Suppressor macrophage (primary cell): ENCODE data around the gene MIA2.
A peak's percentile ranks its signal among the peaks of the same experiment; 100 is the strongest.
"Not testable (repeated sequence)": the region's sequence is repeated elsewhere in the genome, so short reads cannot be mapped to it uniquely, and the experiment has no call there.

Experiments
- DNase-seq, 4 experiments: peaks; one replicate each; pipeline ENCODE4 v3.0.0-alpha.2; 2020 to 2022

The MIA2 gene

DNA sequence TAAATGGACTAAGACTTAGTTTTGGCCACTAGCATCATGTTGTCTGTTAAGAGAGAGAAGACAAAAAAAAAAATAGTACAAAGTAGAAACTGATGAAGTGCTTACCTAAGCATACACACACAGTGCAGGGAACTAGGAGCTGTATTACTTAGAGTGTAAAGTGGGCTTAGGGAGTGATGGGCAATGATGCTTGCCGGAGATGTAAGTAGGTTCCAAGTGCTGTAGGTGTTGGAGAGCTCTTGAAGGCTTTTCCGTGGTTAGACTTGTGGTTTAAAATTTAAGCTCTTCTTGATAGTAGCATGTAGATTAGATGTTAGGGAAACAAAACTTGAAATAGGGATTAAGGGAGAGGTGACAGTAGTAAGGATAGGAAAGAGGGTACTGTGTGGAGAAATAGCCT is 34.7 kb downstream of the MIA2 start:
- DNase-seq: peak in 1 of 4 experiments; percentile 11

DNA sequence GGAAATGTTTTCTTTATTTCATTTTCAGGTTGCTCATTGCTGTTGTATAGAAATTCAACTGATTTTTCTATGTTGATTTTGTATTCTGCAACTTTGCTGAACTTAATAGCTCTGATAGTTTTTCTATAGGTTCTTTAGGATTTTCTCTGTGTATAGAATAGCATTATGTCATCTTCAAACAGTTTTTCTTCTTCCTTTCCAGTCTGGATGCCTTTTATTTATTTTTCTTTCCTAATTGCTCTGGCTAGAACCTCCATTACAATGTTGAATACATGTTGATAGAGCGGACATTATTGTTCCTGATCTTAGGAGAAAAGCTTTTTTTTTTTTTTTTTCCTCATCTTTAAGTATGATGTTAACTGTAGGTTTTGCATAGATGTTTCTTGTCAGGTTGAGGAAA is 39.2 kb downstream of the MIA2 start:
- no peak for DNase-seq

DNA sequence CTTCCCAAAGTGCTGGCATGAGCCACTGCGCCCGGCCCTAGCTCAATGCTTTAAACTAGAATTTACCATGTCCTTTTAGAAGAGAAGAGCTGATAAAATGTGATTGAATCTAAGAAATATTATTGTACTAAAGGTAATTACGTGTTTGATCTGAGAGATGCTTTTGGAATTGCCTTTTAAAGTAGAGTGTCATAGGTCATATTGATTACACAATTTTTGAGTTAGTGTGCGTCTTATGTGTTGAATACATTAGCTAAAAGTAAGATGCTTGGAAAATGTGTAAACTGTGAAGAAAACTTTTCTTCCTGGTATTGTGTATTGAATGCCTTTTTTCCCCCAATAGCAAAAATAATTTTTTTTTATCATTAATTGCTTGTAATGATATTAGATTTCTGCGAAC is 41.7 kb downstream of the MIA2 start:
- no peak for DNase-seq

DNA sequence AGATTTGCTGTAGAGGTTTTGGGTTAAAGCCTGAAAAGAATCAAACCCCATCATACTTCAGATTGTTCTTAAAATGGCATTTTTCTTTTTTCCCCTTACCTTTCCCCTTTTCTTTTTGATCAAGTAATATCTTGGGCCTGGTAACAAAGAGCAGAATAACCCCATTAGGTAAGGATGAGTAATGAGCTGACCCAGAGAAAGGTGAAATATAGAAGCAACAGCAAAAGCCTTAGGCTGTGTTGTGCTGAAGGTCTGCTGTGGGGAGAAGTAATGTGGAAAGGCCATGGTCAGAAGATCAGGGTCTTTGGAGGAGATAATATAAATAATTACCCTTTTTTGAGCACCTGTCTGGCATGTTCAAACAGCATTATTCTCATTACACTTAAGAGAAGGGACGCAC is 42.3 kb downstream of the MIA2 start:
- no peak for DNase-seq

DNA sequence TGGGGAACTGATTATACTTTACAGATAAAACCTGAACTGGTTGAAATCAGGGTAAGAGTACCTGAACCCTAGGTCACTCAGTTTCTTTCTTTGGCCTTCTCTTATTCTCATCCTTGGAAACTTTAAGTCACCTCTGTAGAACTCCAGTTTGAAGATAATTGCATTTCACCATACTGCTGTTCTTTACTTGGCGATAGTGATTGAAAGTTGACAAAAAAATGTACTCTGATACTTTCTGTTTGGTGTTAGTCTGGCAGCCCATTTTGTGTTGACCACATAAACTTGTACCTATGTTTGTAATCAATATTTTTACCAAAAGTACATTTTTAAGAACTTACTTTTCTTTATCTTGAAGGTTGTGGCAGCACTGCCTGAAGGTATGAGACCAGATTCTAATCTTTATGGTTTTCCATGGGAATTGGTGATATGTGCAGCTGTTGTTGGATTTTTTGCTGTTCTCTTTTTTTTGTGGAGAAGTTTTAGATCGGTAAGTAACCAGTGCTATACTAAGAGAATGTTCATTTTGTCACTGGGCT is 42.9 kb downstream of the MIA2 start:
- no peak for DNase-seq

DNA sequence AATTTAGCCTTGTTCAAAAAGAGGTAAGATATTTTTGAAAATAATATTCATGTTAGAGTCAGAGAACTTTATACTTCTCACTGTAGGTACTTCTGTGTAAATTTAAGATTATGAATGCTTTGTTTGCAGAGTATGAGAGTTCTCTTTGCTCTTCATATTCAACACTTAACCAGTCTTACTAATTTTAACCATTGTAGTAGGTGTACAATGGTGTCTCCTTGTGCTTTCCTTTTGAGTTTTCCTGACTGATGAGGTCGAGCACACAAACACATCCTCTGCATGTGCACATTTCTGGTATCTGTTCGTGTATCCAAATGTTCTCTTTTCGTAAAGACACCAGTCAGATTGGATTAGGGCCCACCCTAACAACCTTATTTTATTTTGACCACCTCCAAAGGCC is 45.8 kb downstream of the MIA2 start:
- DNase-seq: no peak

DNA sequence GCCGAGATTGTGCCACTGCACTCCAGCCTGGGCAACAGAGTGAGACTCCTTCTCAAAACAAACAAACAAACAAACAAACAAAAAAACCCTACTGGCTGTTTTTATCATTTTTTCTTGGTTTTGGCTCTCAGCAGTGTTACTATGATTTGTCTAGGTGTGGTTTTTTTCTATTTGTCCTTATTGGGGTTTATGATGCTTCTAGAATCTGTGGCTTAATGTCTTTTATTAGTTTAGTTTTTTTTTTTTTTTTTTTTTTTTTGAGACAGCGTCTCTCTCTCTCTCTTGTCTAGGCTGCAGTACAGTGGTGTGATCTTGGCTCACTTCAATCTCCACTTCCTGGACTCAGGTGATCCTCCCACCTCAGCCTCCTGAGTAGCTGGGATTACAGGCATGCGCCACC is 47.0 kb downstream of the MIA2 start:
- not testable (repeated sequence) for DNase-seq

DNA sequence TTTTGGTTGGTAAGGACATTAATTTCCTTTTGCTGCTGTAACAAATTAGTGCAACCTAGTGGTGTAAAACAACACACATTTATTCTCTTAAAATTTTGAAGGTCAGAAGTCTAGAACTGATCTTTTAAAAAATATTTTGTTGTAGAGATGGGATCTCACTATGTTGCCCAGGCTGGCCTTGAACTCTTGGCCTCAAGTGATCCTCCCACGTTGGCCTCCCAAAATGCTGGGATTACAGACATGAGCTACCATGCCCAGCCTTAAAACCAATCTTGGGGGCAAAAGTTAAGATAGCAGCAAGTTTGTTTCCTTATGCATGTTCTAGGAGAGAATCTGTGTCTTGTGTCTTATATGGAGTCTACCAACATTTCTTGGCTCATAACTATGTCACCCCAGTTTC is 55.8 kb downstream of the MIA2 start:
- no peak for DNase-seq

DNA sequence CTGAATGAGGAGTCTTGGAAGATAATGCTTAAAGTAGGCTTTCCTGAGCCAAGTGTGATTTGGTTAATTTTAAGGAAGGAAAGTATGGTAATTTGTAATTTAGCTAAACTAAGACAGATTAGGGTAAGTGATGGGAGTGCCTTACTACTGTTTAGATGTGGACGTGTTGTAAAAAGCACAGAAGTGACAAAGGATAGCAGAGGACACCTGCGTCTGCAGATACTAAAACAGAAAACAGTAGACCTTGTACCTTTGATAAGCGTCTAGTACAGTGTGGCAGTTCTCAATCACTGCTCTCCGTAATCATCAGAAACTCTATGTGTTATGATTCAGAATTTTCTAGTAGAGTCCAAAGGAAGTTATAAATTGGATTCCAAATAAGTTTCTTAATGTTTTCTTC is 58.0 kb downstream of the MIA2 start:
- DNase-seq: no peak

DNA sequence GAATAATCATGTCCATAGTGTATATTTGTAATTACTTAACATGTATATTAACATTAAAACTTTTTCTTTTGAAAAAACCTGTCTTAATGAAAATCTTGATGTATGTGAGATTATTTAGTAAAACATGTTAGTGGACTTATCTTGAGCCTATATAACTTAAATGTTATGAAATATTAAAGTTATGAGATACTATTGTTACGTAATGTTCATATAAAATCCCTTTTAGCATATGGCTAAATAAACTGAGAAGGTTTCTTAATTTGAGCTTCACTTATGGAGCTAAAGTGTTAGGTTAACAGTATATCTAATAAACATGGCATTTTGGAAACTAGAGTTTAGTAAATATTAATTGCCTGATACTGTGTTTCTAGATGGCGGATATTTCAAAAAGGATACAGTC is 59.9 kb downstream of the MIA2 start:
- DNase-seq: no peak

DNA sequence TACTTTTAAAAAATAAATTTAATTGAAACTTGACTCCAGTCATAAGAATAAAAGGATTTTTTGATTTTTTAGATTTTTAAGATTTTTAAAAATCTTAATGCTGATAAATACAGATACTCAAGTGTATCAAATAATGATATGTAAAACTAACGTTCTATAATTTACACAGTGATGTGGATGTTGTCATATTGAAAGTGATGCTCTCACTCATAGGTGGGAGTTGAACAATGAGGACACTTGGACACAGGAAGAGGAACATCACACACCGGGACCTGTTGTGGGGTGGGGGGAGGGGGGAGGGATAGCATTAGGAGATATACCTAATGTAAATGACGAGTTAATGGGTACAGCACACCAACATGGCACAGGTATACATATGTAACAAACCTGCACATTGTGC is 66.7 kb downstream of the MIA2 start:
- DNase-seq: not testable (repeated sequence)

DNA sequence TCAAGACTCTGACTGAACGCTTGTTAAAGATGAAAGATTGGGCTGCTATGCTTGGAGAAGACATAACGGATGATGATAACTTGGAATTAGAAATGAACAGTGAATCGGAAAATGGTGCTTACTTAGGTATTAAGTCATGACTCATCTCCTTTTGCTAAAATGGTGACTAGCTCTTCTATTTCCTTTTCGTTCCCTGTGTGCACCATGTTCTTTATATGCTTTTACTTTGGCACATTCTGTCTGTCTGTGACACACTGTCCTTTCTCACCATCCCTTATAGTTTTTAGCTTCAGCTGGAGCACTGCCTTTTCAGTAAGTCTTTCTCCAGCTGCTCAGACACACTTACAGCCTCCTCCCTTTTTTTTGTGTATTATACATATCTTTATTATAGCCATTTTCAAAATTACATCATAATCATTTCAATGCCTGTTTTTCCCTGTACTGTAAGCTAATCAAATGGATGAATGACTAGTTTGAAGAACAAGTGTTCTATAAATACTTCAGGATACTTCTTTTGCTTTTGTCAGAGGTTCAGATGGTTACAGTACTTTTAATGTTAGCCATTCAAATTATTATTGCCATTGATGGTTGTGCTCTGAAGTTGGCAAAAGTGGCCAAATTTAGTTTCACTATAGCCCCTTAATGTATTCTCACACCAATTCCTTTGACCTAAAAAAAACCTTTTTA is 68.6 kb downstream of the MIA2 start:
- DNase-seq: no peak

DNA sequence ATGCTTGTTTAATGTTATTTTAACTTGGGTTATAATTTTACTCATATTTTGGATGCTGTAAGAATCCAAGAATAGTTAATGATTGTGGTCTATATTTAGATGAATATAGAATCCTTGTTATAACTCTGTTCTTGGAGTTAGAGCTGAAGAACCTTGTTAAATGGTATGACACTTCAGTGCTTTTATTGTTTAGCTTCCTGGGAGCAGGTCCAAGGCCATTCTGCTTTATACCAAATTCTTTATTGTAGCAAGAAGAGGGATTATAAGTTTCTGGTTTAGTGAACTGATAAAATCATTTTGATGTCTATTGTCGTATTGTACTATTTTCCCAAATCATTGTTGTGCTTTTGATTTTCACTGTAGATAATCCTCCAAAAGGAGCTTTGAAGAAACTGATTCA is 69.4 kb downstream of the MIA2 start:
- DNase-seq: no peak

DNA sequence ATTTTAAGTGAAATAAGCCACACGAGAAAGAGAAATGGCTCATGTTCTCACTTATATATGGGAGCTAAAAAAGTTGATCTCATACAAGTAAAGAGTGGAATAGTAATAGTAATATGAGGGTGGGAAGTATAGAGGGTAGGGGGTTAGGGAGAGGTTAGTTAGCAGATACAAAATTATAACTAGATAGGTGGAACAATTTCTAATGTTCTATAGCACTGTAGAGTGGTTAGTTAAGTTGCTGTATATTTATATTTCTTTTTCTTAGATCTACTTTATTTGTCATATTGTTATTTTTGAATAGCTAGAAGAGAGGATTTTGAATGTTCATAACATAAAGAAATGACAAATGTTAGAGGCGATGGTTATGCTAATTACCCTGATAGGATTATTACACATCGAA is 74.1 kb downstream of the MIA2 start:
- DNase-seq: no peak

DNA sequence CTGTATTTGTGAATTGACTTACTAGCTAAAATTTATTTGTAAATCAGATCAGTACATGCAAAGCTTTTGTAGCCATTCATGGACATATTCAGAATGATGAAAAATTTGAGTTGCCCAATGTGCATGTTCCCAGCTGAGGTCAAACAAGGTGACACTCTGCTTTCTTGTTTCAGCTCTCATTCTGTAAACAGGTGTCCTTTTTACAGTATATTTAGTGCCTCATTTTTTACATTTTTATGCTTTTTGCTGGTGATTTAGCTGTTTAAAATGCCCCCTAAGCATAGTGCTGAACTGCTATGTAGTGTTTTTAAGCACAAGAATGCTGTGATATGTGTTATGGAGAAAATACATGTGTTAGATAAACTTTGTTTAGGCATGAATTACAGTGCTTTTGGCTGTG is 76.3 kb downstream of the MIA2 start:
- no peak for DNase-seq

DNA sequence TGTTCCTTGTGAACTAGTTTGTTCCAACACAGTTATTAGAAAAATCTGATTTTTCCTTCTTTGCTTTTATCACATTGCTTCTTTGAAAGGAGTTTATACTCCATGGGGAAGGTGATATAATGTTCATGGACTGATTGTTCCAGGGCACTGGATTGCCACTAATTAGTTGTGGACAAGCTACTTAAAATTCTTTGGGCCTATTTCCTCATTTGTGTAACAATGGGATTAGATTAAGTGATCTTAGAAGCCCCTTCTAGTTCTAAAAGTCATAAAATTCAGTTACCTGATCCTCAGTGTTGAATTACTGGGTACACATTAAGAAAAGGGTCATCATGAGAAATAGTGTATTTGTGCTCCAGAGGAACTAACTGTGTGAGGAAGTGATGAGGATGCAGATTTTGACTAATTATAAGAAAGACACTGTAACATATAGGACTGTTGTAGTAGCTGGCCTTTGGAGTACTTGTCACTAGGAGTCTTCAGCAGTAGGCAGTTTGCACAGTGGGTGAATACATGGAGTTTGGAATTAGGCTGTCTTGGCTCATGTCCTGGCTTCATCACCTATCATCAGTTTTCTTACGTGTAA is 82.2 kb downstream of the MIA2 start:
- no peak for DNase-seq

DNA sequence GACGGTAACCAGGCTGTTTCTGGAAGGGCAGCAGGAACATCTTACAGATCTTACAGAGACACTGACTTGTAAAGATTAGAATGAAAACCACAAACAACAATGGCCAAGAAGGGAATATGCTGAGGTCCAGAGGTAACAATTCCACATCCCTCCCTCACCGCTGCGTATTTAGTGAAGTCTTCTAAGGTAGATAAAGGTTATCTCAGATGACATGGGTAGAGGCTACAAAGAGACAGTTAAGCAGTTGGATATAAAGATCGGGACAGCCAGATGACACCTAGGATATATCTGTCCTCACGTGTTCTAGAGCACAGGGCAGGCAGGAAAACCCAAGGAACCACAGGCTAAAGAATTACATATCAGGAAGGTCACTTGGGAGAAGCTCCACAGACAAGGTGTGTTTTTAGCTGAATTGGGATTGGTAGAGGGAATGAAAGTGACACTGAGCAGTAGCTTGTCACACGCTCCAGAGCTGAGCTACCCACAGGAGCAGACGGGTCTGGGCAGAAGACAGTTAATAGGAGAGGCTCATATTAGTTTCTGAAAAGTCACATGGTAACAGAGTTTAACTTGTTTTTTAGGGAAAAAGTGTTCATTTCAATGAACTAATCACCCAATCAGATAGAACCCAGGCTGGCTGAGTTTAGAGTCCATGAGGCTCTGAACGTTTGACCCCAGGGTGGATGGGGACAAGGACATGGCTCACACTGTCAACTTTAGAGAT is 83.3 kb downstream of the MIA2 start:
- no peak for DNase-seq

DNA sequence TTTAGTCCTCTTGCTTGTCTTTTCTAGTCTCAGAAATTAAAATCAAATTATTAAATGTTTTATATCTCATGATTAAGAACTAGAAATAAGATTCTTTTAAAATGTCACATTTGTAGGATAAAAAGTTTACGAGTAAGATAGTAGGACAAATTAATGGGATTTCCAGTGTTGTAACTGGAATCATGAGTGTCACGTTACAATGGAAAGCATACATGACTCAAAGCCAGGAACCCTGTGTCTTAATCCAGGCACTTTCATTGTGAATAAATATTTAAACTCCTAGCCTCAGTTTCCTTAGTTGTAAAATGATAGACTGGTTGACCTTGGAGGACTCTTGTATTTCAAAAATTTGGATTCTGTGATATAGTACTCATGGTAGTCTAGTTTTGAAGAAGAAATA is 84.9 kb downstream of the MIA2 start:
- DNase-seq: no peak

DNA sequence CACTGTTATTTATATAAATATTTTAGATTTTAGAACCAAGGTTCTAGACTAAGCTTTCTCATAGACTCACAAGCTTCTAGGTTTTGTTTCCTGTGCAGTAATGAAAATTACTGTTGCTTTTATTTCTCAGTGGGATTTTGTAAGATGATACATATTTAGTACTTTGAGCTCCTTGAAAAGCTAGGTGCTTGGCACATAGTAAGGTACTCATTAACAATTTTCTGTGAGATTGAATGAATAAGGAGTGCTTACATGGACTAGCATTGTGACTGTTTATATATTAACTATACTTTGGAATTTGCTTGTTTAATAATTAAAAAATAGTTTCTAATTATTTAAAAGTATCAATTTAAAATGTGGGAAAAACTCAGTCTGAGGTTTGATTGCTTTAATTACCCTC is 85.7 kb downstream of the MIA2 start:
- no peak for DNase-seq

DNA sequence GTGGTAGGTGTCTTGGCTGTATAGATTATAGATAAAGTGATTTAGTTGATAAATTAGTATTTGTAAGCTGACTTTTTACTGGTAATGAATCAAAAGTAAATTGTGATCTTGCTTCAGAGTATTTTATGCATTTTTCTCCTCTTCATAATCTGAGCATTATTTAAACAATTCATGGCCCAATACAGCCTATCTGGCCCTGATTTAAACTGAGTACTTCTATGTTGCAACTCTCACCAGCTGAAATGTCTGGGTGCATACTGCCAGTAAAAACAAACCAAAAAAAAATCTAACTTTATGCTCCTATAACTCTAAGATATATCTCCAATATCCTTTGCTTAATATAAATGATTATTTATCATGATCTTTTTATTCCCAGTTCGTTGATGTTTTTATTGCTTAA is 86.6 kb downstream of the MIA2 start:
- DNase-seq: no peak

DNA sequence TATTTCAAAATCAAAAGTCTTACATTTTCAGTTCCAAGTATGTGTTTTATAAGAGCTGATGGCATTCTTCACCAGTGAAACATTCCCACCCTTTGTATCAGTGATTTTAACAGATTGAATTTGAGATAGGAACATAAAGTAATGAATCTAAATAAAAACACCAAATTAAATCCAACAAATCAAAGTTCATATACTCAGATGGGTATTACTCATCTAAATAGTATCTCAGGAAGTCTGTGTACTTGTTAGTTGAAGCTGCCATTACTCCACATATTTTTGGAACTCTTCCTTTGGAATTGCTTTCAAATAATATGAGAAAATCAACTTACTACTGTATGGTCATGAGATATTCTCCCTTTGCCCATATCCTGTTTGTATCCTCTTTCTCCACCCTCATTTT is 89.1 kb downstream of the MIA2 start:
- DNase-seq: no peak

DNA sequence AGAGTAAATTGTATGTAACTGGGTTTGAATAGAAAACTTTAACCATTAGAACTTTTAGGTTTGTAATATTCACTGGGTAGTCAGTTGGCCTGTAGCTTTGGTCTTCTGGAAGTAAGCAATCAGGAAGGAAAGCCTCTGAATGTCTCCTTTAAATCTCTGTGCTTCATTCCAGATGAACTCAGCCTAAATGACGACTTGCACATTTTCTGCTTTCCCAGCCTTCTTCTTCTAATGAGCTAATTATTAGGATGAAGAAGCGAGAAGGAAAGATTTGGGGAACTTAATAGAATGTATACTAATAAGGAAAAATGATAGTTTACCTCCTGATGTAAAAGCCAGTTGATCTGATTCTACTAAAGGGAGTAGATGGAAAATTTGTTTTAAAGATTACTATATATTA is 90.4 kb downstream of the MIA2 start:
- no peak for DNase-seq

DNA sequence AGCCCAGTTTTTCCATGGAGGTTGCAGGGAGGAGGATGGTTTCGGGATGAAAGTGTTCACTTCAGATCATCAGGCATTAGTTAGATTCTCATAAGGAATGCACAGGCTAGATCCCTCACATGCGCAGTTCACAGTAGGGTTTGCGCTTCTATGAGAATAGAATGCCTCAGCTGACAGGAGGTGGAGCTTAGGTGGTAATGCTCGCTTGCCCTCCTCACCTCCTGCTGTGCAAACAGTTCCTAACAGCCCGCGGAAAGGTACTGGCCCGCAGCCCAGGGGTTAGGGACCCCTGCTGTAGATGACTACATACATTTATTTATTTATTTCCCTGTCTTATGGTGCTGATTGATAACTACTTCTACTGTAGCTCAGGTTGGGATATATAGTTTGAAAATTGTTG is 105.3 kb downstream of the MIA2 start:
- no peak for DNase-seq

DNA sequence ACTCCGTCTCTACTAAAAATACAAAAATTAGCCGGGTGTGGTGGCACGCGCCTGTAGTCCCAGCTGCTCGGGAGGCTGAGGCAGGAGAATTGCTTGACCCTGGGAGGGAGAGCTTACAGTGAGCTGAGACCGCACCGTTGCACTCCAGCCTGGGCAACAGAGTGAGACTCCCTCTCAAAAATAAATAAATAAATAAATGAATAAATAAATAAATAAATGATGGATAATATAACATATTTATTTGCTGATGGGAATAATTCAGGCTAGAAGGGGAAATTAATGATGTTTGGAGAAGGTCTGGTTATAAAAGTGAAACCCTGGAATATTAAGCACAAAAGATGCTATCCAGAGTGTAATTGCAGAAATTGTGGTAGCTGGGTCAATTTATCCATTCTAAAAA is 107.4 kb downstream of the MIA2 start:
- DNase-seq: not testable (repeated sequence)
